GM12891 (cell line): Measurements from ENCODE around the gene PSMD3.

Experiments used
- DNase-seq: peaks from one replicate; pipeline ENCODE4 v3.0.0; 2011; ENCODE audit warnings: low spot score; ENCODE audit not compliant: insufficient read length
- FAIRE-seq: peaks from 2 replicates; lab custom pipeline; 2011; peaks lifted over from hg19 to GRCh38; lab: Jason Lieb, UNC
- PAX5 ChIP-seq: IDR thresholded peaks from 2 replicates; pipeline ENCODE4 v1.6.1; 2011; ENCODE audit warnings: low read length, moderate library complexity, mild to moderate bottlenecking; ENCODE audit not compliant: insufficient read depth, severe bottlenecking
- POLR2A ChIP-seq: IDR thresholded peaks from 2 replicates; pipeline ENCODE4 v1.6.1; 2011; ENCODE audit warnings: low read depth, low read length, control low read depth
- POLR2AphosphoS5 ChIP-seq: IDR thresholded peaks from 2 replicates; pipeline ENCODE4 v1.6.1; 2011; ENCODE audit warnings: low read depth, low read length, control low read depth
- POU2F2 ChIP-seq: IDR thresholded peaks from 2 replicates; pipeline ENCODE4 v1.6.1; 2011; ENCODE audit warnings: low read depth, mild to moderate bottlenecking, control low read depth, low read length, moderate library complexity
- SPI1 ChIP-seq: IDR thresholded peaks from 2 replicates; pipeline ENCODE4 v1.6.1; 2011; ENCODE audit warnings: low read depth, low read length, control low read depth
- TAF1 ChIP-seq: IDR thresholded peaks from 2 replicates; pipeline ENCODE4 v1.6.1; 2011; ENCODE audit warnings: low read depth, low read length, control low read depth

PSMD3 gene

GRCh38 chr17:40022961-40023541 lies 42.4 kb downstream of the PSMD3 start:
- DNase-seq (no peak), FAIRE-seq (no peak)
- TF ChIP-seq POLR2A = no peak
- no peak for TF ChIP-seq TAF1
- TF ChIP-seq SPI1 = no peak
- TF ChIP-seq PAX5 = no peak
- no peak for TF ChIP-seq POLR2AphosphoS5
- no peak for TF ChIP-seq POU2F2

- TF ChIP-seq POLR2A (no peak), PAX5 (no peak), POU2F2 (no peak), SPI1 (no peak), TAF1 (no peak), POLR2AphosphoS5 (no peak)
- FAIRE-seq = no peak
- DNase-seq = no peak
Measured at GRCh38 chr17:40023590-40024292, 43.1 kb downstream of the PSMD3 start.

GRCh38 chr17:40024901-40025300 lies 44.3 kb downstream of the PSMD3 start:
- TF ChIP-seq POLR2AphosphoS5 (no peak), SPI1 (no peak), POU2F2 (no peak), PAX5 (no peak), POLR2A (no peak), TAF1 (no peak)
- FAIRE-seq (no peak), DNase-seq (no peak)

GRCh38 chr17:40025559-40025958 lies 45.0 kb downstream of the PSMD3 start:
- FAIRE-seq (no peak), DNase-seq (no peak)
- TF ChIP-seq POU2F2 (no peak), TAF1 (no peak), SPI1 (no peak), PAX5 (no peak), POLR2AphosphoS5 (no peak), POLR2A (no peak)

- DNase-seq (no peak), FAIRE-seq (peak; percentile 50)
- TF ChIP-seq POLR2AphosphoS5 (no peak), SPI1 (no peak), POU2F2 (no peak)
Measured at GRCh38 chr17:40025991-40026815, 45.6 kb downstream of the PSMD3 start.

GRCh38 chr17:40026816-40027613 lies 46.4 kb downstream of the PSMD3 start:
- peak; percentile 96 for DNase-seq
- peak; percentile 90 for FAIRE-seq
- TF ChIP-seq PAX5 = no peak
- TF ChIP-seq SPI1 = no peak
- no peak for TF ChIP-seq TAF1

- TF ChIP-seq PAX5 (no peak), POLR2AphosphoS5 (no peak), SPI1 (no peak)
- DNase-seq (no peak), FAIRE-seq (no peak)
Measured at GRCh38 chr17:40027614-40028012, 47.0 kb downstream of the PSMD3 start.

GRCh38 chr17:40028595-40028994 lies 48.0 kb downstream of the PSMD3 start:
- DNase-seq (no peak), FAIRE-seq (no peak)
- TF ChIP-seq TAF1 (no peak), SPI1 (no peak), POLR2AphosphoS5 (no peak), POU2F2 (no peak)

GRCh38 chr17:40031706-40032105 lies 51.1 kb downstream of the PSMD3 start:
- TF ChIP-seq SPI1 = no peak
- no peak for TF ChIP-seq POU2F2
- no peak for DNase-seq
- no peak for FAIRE-seq
